OCI-LY3 (cell line): Measurements from ENCODE around the gene TULP4.

Source experiments
- EZH2phosphoT487 ChIP-seq: fragments of 200-600 bp; shearing (Covaris generic); IDR thresholded peaks from 2 replicates; pipeline ENCODE4 v1.6.1; 2018; ENCODE audit warnings: antibody characterized with exemption, mixed run types, low read depth
- TF ChIP-seq, protein P1 (sequence below): fragments of 200-600, 300-600 bp; sonication (generic); IDR thresholded peaks from 2 replicates; pipeline ENCODE4 v1.5.1; 2014; ENCODE audit warnings: antibody characterized with exemption, low read length, low read depth

DNA sequence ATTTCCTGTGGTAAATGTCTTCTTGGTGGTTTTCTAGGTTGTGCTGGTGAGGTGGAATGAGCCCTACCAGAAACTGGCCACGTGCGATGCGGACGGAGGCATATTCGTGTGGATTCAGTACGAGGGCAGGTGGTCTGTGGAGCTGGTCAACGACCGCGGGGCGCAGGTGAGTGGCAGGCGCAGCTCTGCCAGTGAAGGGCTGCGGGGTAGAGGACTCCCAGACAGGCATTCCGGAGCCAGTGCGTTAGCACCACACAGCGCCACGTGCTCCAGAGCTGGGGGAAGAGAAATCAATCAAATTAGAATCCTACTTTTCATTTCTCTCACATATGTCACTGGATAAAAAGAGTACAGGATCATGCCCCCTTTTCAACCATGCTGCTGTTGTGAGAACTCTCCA, 100.8 kb downstream of the TULP4 start:
- TF ChIP-seq, protein P1, sequence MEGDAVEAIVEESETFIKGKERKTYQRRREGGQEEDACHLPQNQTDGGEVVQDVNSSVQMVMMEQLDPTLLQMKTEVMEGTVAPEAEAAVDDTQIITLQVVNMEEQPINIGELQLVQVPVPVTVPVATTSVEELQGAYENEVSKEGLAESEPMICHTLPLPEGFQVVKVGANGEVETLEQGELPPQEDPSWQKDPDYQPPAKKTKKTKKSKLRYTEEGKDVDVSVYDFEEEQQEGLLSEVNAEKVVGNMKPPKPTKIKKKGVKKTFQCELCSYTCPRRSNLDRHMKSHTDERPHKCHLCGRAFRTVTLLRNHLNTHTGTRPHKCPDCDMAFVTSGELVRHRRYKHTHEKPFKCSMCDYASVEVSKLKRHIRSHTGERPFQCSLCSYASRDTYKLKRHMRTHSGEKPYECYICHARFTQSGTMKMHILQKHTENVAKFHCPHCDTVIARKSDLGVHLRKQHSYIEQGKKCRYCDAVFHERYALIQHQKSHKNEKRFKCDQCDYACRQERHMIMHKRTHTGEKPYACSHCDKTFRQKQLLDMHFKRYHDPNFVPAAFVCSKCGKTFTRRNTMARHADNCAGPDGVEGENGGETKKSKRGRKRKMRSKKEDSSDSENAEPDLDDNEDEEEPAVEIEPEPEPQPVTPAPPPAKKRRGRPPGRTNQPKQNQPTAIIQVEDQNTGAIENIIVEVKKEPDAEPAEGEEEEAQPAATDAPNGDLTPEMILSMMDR, result no peak
- no peak for TF ChIP-seq EZH2phosphoT487
